Body of pancreas (tissue), 4 donors: ENCODE results near the gene CDK11B.

ENCODE experiments used
- CTCF ChIP-seq, 7 experiments: fragments of 450-650 bp in 4 of 7; fragments of 200-600 bp in 3 of 7; sonication (generic) in 3 of 7; IDR thresholded peaks; one replicate each; pipeline ENCODE4 v1.5.1; 2016 to 2019; ENCODE audit warnings: antibody characterized with exemption in 7 of 7
- POLR2A ChIP-seq, 3 donors: fragments of 450-650 bp; IDR thresholded peaks; one replicate each; pipeline ENCODE4 v1.6.1; 2016; ENCODE audit warnings: antibody characterized with exemption in 3 of 3, mild to moderate bottlenecking in 2 of 3

DNA sequence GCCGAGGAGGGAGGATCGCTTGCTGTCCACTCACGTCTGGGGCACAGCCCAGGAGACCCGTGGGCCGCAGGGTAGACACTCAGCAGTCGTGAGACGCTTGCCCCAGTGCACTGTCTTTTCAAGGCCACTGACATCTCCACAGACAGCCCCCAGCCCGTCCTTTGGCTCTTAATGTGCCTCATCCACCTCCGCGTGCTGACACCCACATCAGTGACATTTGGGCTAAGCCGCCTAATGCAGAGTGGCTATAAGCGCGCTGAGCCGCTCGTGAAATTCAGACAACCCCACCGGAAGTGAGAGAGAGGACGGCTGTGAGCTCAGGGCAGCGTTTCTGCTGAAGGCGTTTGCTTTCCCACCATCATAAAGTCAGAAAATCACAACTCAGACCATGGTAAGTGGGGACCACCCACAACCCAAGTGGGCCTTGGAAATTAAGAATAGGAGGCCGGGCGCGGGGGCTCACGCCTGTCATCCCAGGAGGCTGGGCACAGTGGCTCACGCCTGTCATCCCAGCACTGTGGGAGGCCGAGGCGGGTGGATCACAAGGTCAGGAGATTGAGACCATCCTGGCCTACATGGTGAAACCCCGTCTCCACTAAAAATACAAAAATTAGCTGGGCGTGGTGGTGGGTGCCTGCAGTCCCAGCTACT is 25.4 kb upstream of the CDK11B start:
- TF ChIP-seq CTCF (IDR thresholded peaks at IDR 0.05), result no peak
- TF ChIP-seq POLR2A (IDR thresholded peaks at IDR 0.05), result no peak
